Right renal cortex interstitium (tissue), 3 donors: ENCODE data around the gene POLRMT. TPM values are rescaled to one million over a fixed set of nuclear protein-coding genes. Genes with fewer than 3 reads are reported as not detected.

Experiments
- DNase-seq, 3 donors: peaks; one replicate each; pipeline ENCODE4 v3.0.0-alpha.2; 2013; ENCODE audit warnings: low read depth in 3 of 3, low spot score in 2 of 3
- polyA plus RNA-seq, 3 donors: library from polyadenylated mRNA; unstranded; fragments of 120-200 nt; gene quantifications; one replicate each; pipeline ENCODE4 v1.2.1, GENCODE V29; 2013; ENCODE audit not compliant: insufficient read length in 3 of 3

POLRMT gene
- polyA plus RNA-seq, 3 donors = 55.5 to 58.1 (median 56.1) TPM

GRCh38 chr19:583198-583967 is 50.0 kb downstream of the POLRMT start:
- no peak for DNase-seq

- no peak for DNase-seq
Observed at GRCh38 chr19:582497-583197, 50.7 kb downstream of the POLRMT start.

- DNase-seq = no peak
Observed at GRCh38 chr19:581399-582111, 51.8 kb downstream of the POLRMT start.

GRCh38 chr19:580274-580835 is 53.0 kb downstream of the POLRMT start:
- DNase-seq = no peak

- DNase-seq = no peak
Observed at GRCh38 chr19:579842-580155, 53.5 kb downstream of the POLRMT start.

- DNase-seq = no peak
Observed at GRCh38 chr19:579111-579841, 54.1 kb downstream of the POLRMT start.

- DNase-seq = no peak
Observed at GRCh38 chr19:577439-578392, 55.6 kb downstream of the POLRMT start.

- no peak for DNase-seq
Observed at GRCh38 chr19:576768-577438, 56.4 kb downstream of the POLRMT start.

- DNase-seq = no peak
Observed at GRCh38 chr19:575527-576506, 57.5 kb downstream of the POLRMT start.

- no peak for DNase-seq
Observed at GRCh38 chr19:574658-575526, 58.4 kb downstream of the POLRMT start.

GRCh38 chr19:573519-573825 is 59.9 kb downstream of the POLRMT start:
- DNase-seq = no peak

- DNase-seq = no peak
Observed at GRCh38 chr19:572743-573518, 60.4 kb downstream of the POLRMT start.

GRCh38 chr19:572140-572742 is 61.1 kb downstream of the POLRMT start, which contains the start of gene BSG:
BSG (plus strand) TSS chr19:572596; CDS start chr19:572635, 39 bp downstream.
- DNase-seq = peak; percentile 89 to 96 (median 94)

GRCh38 chr19:571566-571974 is 61.8 kb downstream of the POLRMT start:
- DNase-seq = no peak

- no peak for DNase-seq
Observed at GRCh38 chr19:570937-571565, 62.3 kb downstream of the POLRMT start.
